OCI-LY1 (cell line): ENCODE measurements around the gene BRICD5.

Experiments used
- H2AFZ ChIP-seq: fragments of 200-600 bp; sonication (generic), shearing (Covaris generic); 2 replicates; pipeline ENCODE4 v1.6.0; 2014; ENCODE audit warnings: antibody characterized with exemption, mild to moderate bottlenecking, low read length
- H3F3A ChIP-seq: fragments of 200-600 bp; sonication (generic), shearing (Covaris generic); 2 replicates; pipeline ENCODE4 v1.6.0; 2014; ENCODE audit warnings: mild to moderate bottlenecking, antibody characterized with exemption, low read length, moderate library complexity; ENCODE audit not compliant: insufficient read depth
- H3K27ac ChIP-seq: fragments of 200-600 bp; sonication (generic); 2 replicates; pipeline ENCODE4 v1.5.1; 2014; ENCODE audit warnings: low read length, mixed run types, mild to moderate bottlenecking, low read depth; ENCODE audit not compliant: poor library complexity, severe bottlenecking
- H3K27me3 ChIP-seq: fragments of 200-600 bp; sonication (generic); 2 replicates; pipeline ENCODE4 v1.6.0; 2014; ENCODE audit warnings: antibody characterized with exemption, mild to moderate bottlenecking, low read length, moderate library complexity; ENCODE audit not compliant: insufficient read depth
- H3K36me3 ChIP-seq: fragments of 200-600 bp; sonication (generic); 2 replicates; pipeline ENCODE4 v1.6.1; 2014; ENCODE audit warnings: mild to moderate bottlenecking, antibody characterized with exemption, low read length, moderate library complexity, mixed read lengths; ENCODE audit not compliant: insufficient read depth
- H3K4me1 ChIP-seq: fragments of 200-600 bp; sonication (generic); 2 replicates; pipeline ENCODE4 v1.5.1; 2014; ENCODE audit warnings: mild to moderate bottlenecking, low read length, moderate library complexity; ENCODE audit not compliant: insufficient read depth, severe bottlenecking
- H3K4me2 ChIP-seq: fragments of 200-600 bp; sonication (generic), shearing (Covaris generic); 2 replicates; pipeline ENCODE4 v1.6.1; 2014; ENCODE audit warnings: low read length
- H3K4me3 ChIP-seq: fragments of 200-600 bp; sonication (generic); 2 replicates; pipeline ENCODE4 v1.5.1; 2014; ENCODE audit warnings: low read length, low read depth, mild to moderate bottlenecking, mixed read lengths; ENCODE audit not compliant: poor library complexity, severe bottlenecking
- H3K79me2 ChIP-seq: fragments of 200-600 bp; shearing (Covaris generic); 2 replicates; pipeline ENCODE4 v1.6.1; 2016; ENCODE audit warnings: mixed run types, low read length, mixed read lengths; ENCODE audit not compliant: insufficient read depth
- H3K9ac ChIP-seq: fragments of 200-600 bp; sonication (generic), shearing (Covaris generic); 2 replicates; pipeline ENCODE4 v1.6.1; 2014; ENCODE audit warnings: mild to moderate bottlenecking, low read length, mixed read lengths
- H3K9me2 ChIP-seq: fragments of 200-600 bp; sonication (generic), shearing (Covaris generic); 2 replicates; pipeline ENCODE4 v1.6.1; 2014; ENCODE audit warnings: low read depth, mild to moderate bottlenecking, low read length, mixed read lengths
- H3K9me3 ChIP-seq: fragments of 200-600 bp; shearing (Covaris generic); 2 replicates; pipeline ENCODE4 v1.6.1; 2014; ENCODE audit warnings: low read length, mixed read lengths
- H4K20me1 ChIP-seq: fragments of 200-600 bp; sonication (generic), shearing (Covaris generic); 2 replicates; pipeline ENCODE4 v1.6.0; 2016; ENCODE audit warnings: mild to moderate bottlenecking, low read length; ENCODE audit not compliant: insufficient read depth
- CTCF ChIP-seq: fragments of 200-600 bp; sonication (generic), shearing (Covaris generic); IDR thresholded peaks from 2 replicates; pipeline ENCODE4 v1.5.1; 2017; ENCODE audit warnings: mild to moderate bottlenecking, antibody characterized with exemption, low read length, moderate library complexity, mixed read lengths
- EZH2 ChIP-seq: fragments of 200-600 bp; sonication (generic), shearing (Covaris generic); IDR thresholded peaks from 2 replicates; pipeline ENCODE4 v1.8.0; 2017; ENCODE audit warnings: borderline replicate concordance, mixed run types, mild to moderate bottlenecking, antibody characterized with exemption, low read length, moderate library complexity, mixed read lengths

The BRICD5 gene

DNA sequence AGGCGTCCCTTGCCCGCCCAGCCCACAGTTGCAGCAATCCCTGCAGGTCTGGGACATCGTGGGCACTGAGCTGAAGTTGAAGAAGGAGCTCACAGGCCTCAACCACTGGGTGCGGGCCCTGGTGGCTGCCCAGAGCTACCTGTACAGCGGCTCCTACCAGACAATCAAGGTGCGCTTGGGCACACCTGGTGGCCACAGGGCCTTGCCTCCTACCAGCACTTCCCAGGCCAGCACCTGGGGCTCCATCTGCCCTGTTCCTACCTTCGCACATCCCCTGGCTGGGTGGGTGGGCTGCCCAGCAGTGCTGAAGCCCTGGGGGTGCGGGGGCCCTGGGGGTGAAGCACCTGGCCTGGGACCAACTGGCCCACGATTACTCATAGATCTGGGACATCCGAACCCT, 35.2 kb downstream of the BRICD5 start:
- no peaks in the 10 kb centered on the region for H3K9me3 ChIP-seq
- H3K27ac ChIP-seq = no peak overlapping the region
- no peak overlapping the region for H3K9ac ChIP-seq
- no peaks in the 10 kb centered on the region for H3K79me2 ChIP-seq
- H4K20me1 ChIP-seq = no peaks in the 10 kb centered on the region
- H2AFZ ChIP-seq = no peak overlapping the region
- H3K4me3 ChIP-seq = no peak overlapping the region
- H3K9me2 ChIP-seq = no peaks in the 10 kb centered on the region
- no peak overlapping the region for H3K4me2 ChIP-seq
- no peaks in the 10 kb centered on the region for H3K4me1 ChIP-seq
- H3F3A ChIP-seq = no peaks in the 10 kb centered on the region
- TF ChIP-seq CTCF = no peak
- TF ChIP-seq EZH2 = no peak
- H3K36me3 ChIP-seq = peaks cover 47% of the 10 kb centered on the region
- no peaks in the 10 kb centered on the region for H3K27me3 ChIP-seq

- peaks cover 47% of the 10 kb centered on the region for H3K36me3 ChIP-seq
- no peaks in the 10 kb centered on the region for H3K79me2 ChIP-seq
- H3K27ac ChIP-seq = no peak overlapping the region
- H3K9me3 ChIP-seq = no peaks in the 10 kb centered on the region
- no peak for TF ChIP-seq EZH2
- TF ChIP-seq CTCF = no peak
- H3K4me3 ChIP-seq = no peak overlapping the region
- H3F3A ChIP-seq = no peaks in the 10 kb centered on the region
- no peaks in the 10 kb centered on the region for H3K4me1 ChIP-seq
- H4K20me1 ChIP-seq = no peaks in the 10 kb centered on the region
- H3K9ac ChIP-seq = no peak overlapping the region
- H2AFZ ChIP-seq = no peak overlapping the region
- no peak overlapping the region for H3K4me2 ChIP-seq
- H3K27me3 ChIP-seq = no peaks in the 10 kb centered on the region
- H3K9me2 ChIP-seq = no peaks in the 10 kb centered on the region
These were observed 36.1 kb downstream of the BRICD5 start for GRCh38 chr16:2174396-2175131.

DNA sequence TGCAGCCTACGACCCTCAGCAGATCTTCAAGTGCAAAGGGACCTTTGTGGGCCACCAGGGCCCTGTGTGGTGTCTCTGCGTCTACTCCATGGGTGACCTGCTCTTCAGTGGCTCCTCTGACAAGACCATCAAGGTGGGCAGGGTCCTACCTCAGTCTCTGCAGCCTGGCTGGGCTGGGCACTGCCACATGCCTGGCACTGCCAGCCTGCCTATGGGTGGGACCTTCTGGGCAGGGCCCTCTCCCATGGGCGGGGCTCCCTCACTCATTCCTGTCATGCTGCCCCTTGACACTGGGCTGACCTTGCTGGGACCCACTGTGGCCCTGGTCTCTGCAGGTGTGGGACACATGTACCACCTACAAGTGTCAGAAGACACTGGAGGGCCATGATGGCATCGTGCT, 36.7 kb downstream of the BRICD5 start:
- Histone ChIP-seq H3K4me2 (no peak overlapping the region), H4K20me1 (no peaks in the 10 kb centered on the region), H3K27me3 (no peaks in the 10 kb centered on the region), H2AFZ (no peak overlapping the region), H3K36me3 (peaks cover 47% of the 10 kb centered on the region), H3K79me2 (no peaks in the 10 kb centered on the region), H3K4me3 (no peak overlapping the region), H3K9me3 (no peaks in the 10 kb centered on the region), H3K27ac (no peak overlapping the region), H3F3A (no peaks in the 10 kb centered on the region), H3K9me2 (no peaks in the 10 kb centered on the region), H3K9ac (no peak overlapping the region), H3K4me1 (no peaks in the 10 kb centered on the region)
- TF ChIP-seq CTCF (no peak), EZH2 (no peak)
